HG02642 (cell line): ENCODE measurements around the gene FSIP1.

Experiments used
- ATAC-seq: cut with Tn5 transposase; IDR thresholded peaks from one replicate; pipeline ENCODE4 v1.9.1; 2021; ENCODE audit warnings: mild to moderate bottlenecking; ENCODE audit not compliant: unreplicated experiment, poor library complexity

Gene FSIP1

GRCh38 chr15:39574427-39574826 is 208.2 kb downstream of the FSIP1 start:
- no peak for ATAC-seq

GRCh38 chr15:39573844-39574243 is 208.8 kb downstream of the FSIP1 start:
- no peak for ATAC-seq

- no peak for ATAC-seq
These were observed 209.4 kb downstream of the FSIP1 start for GRCh38 chr15:39573287-39573686.

DNA sequence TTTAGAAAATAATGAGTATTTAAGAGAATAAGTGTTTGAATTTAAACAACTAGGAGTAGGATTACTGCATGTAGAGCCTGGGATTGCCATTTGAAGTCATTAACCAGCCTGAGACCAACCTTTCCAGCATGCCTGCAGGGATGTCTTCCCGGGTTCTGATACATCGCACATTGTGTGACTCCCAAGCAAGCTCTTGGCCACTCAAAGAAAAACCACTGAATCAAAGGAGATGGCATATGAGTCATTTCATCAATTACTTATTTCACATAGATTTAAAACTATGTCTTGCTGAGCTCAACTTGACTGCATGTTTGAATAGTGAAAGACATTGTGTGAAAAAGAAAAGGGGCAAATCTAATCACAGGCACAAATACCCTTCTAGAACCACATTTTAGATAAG is 216.8 kb downstream of the FSIP1 start:
- no peak for ATAC-seq

DNA sequence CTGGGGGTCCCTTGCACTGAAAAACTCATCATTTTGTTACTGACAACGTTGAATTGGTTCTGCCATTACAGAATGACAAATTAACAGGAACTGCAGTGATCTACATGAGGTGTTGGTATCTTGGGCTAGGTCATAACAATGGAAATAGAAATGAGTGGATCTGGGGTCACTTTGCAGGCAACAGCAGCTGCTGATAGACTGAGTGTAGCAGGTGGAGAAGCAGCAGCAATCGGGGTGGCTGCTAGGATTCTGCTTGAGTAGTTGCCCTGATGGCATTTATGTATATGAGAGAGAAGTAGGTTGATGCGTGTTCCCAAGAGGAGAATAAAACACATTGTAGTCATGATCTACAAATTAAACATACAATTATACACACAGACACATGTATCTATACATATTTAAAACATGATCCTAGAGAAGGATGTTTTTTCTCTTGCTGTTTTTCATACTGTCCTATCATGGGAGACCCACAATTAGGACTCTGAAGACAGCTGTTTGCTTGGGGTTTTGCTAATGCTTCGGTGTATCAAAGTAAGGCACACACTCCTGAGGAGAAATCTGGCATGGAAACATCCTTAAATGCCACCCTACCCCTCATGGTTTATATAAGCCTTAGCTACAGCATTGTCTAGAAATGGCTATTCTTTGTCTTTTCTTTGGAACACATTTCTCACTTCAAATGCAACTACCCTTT is 217.5 kb downstream of the FSIP1 start:
- ATAC-seq: no peak

DNA sequence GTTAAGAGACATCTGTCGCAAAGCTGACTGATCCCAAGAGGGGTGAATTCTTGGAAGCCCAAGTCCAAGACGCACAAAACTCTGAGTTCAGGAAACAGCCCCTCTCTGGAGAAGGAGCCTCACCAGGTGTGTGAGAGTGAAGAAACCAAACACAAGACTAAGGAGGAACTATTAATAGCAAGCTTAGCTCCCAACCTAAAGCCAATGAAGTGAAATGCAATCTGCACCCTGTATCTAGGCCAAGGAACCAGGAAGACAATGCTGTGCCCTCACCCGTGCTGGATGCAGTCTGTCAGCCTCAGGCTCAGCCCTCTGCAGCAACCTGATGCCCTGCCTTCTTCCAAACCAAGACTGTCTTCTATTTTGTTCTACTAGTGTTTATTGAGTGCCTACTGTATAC is 224.2 kb downstream of the FSIP1 start:
- no peak for ATAC-seq

- no peak for ATAC-seq
These were observed 226.2 kb downstream of the FSIP1 start for GRCh38 chr15:39556461-39556860.

- no peak for ATAC-seq
These were observed 226.8 kb downstream of the FSIP1 start for GRCh38 chr15:39555885-39556284.

DNA sequence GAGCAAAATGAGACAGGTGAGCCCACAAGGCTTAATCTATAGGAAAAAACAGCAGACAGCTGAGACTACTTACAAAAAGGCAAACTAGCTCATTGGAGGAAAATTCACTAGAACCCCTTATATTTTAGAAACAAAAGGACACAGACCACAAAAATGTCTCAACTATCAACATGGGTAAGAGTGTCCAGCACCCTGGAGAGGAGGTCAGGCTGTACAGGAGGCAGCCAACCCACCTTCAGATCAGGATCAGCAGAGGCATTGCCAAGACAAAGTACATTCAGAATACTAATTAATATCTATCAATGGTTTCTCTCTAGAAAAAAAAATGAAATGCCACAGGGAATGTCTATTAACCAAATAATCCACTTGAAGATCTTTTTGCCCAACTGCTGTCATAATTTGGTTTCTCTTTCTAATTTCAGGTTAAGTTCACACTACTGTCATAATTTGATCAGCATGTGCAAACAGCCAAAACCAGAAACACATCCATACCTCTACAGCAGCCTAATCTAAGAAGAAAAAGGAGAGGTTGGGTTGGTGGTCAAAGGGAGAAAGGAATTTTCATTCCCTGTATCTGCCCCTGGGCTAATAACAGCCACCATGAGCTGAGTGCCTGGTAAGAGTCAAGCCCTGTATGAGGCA is 227.8 kb downstream of the FSIP1 start:
- ATAC-seq: no peak

DNA sequence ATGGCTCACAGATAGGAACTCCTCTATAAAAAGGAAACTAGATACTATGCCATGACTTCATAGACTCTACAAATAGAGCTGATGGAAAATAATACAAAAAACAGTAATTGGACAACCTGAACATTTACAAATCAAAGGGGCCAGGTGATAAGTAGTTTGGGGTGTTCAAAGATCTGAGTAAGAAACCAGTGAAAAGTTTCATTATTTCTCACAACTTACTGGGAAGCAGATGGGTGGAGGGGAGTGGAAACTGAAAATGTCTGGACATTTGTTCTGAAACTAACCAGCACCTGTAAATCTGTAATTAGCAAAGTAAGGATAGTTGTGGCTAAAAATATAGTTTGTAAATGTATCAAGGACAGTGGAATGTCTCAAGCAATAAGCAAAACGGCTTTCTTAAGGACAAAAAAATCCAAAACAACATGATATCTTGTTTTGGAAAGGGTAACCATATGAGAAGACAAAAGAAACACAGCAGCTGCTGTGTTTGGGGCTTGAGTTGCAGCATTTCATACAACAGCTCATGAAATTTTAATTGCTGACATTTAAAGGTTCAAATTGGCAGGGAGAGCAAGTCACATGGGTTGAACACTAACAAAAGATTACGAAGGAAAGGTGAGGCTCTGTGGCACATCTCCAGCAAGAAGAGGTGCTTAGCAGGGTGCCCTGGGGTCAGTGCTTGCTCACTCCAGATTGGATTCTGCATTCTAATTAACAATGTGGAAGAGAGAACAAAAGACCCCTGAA is 228.5 kb downstream of the FSIP1 start:
- no peak for ATAC-seq

- ATAC-seq: no peak
These were observed 230.1 kb downstream of the FSIP1 start for GRCh38 chr15:39552556-39552955.

DNA sequence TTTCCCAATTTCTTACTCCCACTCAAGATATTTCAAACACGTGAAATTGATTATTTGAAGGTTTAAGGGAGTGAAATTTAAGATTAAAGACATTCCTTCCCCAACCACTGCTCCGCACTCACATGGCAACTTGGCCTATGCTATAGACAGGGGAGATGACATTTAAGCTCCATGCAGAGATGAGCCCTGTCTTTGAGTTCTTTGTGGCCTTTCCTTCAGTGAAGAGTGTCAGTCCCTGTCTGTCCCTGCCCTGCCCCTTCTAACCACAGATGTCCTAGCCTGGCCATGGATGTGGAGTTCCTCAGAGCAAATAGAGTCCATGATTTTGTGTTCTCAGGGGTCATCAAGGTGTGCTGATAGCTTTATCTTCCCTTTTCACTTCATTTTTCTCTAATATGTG is 231.2 kb downstream of the FSIP1 start:
- no peak for ATAC-seq
